Mesothelial cell of epicardium (in vitro differentiated cells): Measurements from ENCODE around the gene DIAPH2. TPM values are rescaled to one million over a fixed set of nuclear protein-coding genes. Genes with fewer than 3 reads are reported as not detected.

Experiments used
- DNase-seq, 2 experiments: peaks; one replicate each; pipeline ENCODE4 v3.0.0; 2021; ENCODE audit warnings: low spot score in 2 of 2; ENCODE audit not compliant: unreplicated experiment in 2 of 2
- H3K27ac Mint-ChIP-seq: 2 replicates; pipeline ENCODE4 v1.8.0; 2021; ENCODE audit warnings: mixed read lengths
- H3K27me3 Mint-ChIP-seq: 2 replicates; pipeline ENCODE4 v1.8.0; 2021; ENCODE audit warnings: low read depth, mixed read lengths
- H3K36me3 Mint-ChIP-seq: 2 replicates; pipeline ENCODE4 v1.8.0; 2021; ENCODE audit warnings: mixed read lengths
- H3K4me1 Mint-ChIP-seq: 2 replicates; pipeline ENCODE4 v1.8.0; 2021; ENCODE audit warnings: mixed read lengths
- H3K4me3 Mint-ChIP-seq: 2 replicates; pipeline ENCODE4 v1.8.0; 2021; ENCODE audit warnings: mild to moderate bottlenecking, moderate library complexity, mixed read lengths
- H3K9me3 Mint-ChIP-seq: 2 replicates; pipeline ENCODE4 v1.8.0; 2021; ENCODE audit warnings: mixed read lengths
- CTCF ChIP-seq: fragments of 200-600 bp; sonication (generic); IDR thresholded peaks from one replicate; pipeline ENCODE4 v1.5.0; 2021; ENCODE audit warnings: antibody characterized with exemption; ENCODE audit not compliant: unreplicated experiment
- total RNA-seq: library from RNA; stranded (reverse); gene quantifications from 3 replicates; pipeline ENCODE4 v1.2.1, GENCODE V29; 2021

Gene DIAPH2
- total RNA-seq, 1 donor from 2014 or later, result 19.2 TPM

- no peak overlapping the region for H3K4me3 Mint-ChIP-seq
- no peaks in the 10 kb centered on the region for H3K36me3 Mint-ChIP-seq
- no peak for TF ChIP-seq CTCF
- no peak overlapping the region for H3K27ac Mint-ChIP-seq
- H3K9me3 Mint-ChIP-seq, result no peaks in the 10 kb centered on the region
- no peaks in the 10 kb centered on the region for H3K27me3 Mint-ChIP-seq
- H3K4me1 Mint-ChIP-seq, result peaks cover 26% of the 10 kb centered on the region
- no peak for DNase-seq
Measured at GRCh38 chrX:97314345-97314744, 629.7 kb downstream of the DIAPH2 start.

- H3K36me3 Mint-ChIP-seq, result no peaks in the 10 kb centered on the region
- DNase-seq, result no peak
- no peak overlapping the region for H3K27ac Mint-ChIP-seq
- peaks cover 13% of the 10 kb centered on the region for H3K4me1 Mint-ChIP-seq
- no peaks in the 10 kb centered on the region for H3K27me3 Mint-ChIP-seq
- H3K9me3 Mint-ChIP-seq, result no peaks in the 10 kb centered on the region
- TF ChIP-seq CTCF, result no peak
- H3K4me3 Mint-ChIP-seq, result no peak overlapping the region
Measured at GRCh38 chrX:97315939-97316338, 631.3 kb downstream of the DIAPH2 start.

- DNase-seq, result no peak
- TF ChIP-seq CTCF, result no peak
- H3K27ac Mint-ChIP-seq, result no peak overlapping the region
- no peaks in the 10 kb centered on the region for H3K27me3 Mint-ChIP-seq
- peaks cover 7% of the 10 kb centered on the region for H3K4me1 Mint-ChIP-seq
- no peaks in the 10 kb centered on the region for H3K9me3 Mint-ChIP-seq
- no peaks in the 10 kb centered on the region for H3K36me3 Mint-ChIP-seq
- H3K4me3 Mint-ChIP-seq, result no peak overlapping the region
Measured at GRCh38 chrX:97320305-97320704, 635.7 kb downstream of the DIAPH2 start.

GRCh38 chrX:97322401-97322800, 637.8 kb downstream of the DIAPH2 start:
- Mint-ChIP-seq H3K36me3 (no peaks in the 10 kb centered on the region), H3K9me3 (no peaks in the 10 kb centered on the region), H3K4me3 (no peak overlapping the region), H3K4me1 (peaks cover 13% of the 10 kb centered on the region), H3K27me3 (no peaks in the 10 kb centered on the region), H3K27ac (no peak overlapping the region)
- DNase-seq, result no peak
- TF ChIP-seq CTCF, result no peak

- Mint-ChIP-seq H3K9me3 (no peaks in the 10 kb centered on the region), H3K27me3 (no peaks in the 10 kb centered on the region), H3K4me1 (peaks cover 22% of the 10 kb centered on the region), H3K27ac (peak overlapping the region; percentile 21), H3K4me3 (no peak overlapping the region), H3K36me3 (no peaks in the 10 kb centered on the region)
- TF ChIP-seq CTCF, result no peak
- DNase-seq, result no peak
Measured at GRCh38 chrX:97326456-97326855, 641.8 kb downstream of the DIAPH2 start.

- no peak for TF ChIP-seq CTCF
- Mint-ChIP-seq H3K4me1 (peaks cover 28% of the 10 kb centered on the region), H3K27me3 (no peaks in the 10 kb centered on the region), H3K4me3 (no peak overlapping the region), H3K9me3 (no peaks in the 10 kb centered on the region), H3K27ac (no peak overlapping the region), H3K36me3 (no peaks in the 10 kb centered on the region)
- no peak for DNase-seq
Measured at GRCh38 chrX:97328853-97329390, 644.3 kb downstream of the DIAPH2 start.
